Fibroblast of villous mesenchyme (primary cell): Measurements from ENCODE around the gene C14orf119. TPM values are rescaled to one million over a fixed set of nuclear protein-coding genes. Genes with fewer than 3 reads are reported as not detected.

Experiments
- DNase-seq: peaks from one replicate; pipeline ENCODE4 v3.0.0-alpha.2; 2010; ENCODE audit warnings: low read depth
- H3K4me3 ChIP-seq: 2 replicates; pipeline ENCODE4 v1.5.1; 2011; ENCODE audit warnings: low read depth, mild to moderate bottlenecking, low read length
- CTCF ChIP-seq: IDR thresholded peaks from 2 replicates; pipeline ENCODE4 v1.5.1; 2012; ENCODE audit warnings: low read depth, mild to moderate bottlenecking, low read length; ENCODE audit not compliant: insufficient read depth
- total RNA-seq: library from RNA; depleted of rRNA; stranded (reverse); fragments of >200 nt; gene quantifications from 2 replicates; pipeline ENCODE4 v1.2.3, GENCODE V29; 2012

The C14orf119 gene
- total RNA-seq, 1 donor = 66.1 TPM

- no peak overlapping the region for H3K4me3 ChIP-seq
- DNase-seq = no peak
- TF ChIP-seq CTCF = no peak
These were observed 48.6 kb downstream of the C14orf119 start for GRCh38 chr14:23143911-23144310.

- TF ChIP-seq CTCF = no peak
- no peak overlapping the region for H3K4me3 ChIP-seq
- DNase-seq = peak; percentile 56
These were observed 50.6 kb downstream of the C14orf119 start for GRCh38 chr14:23145794-23146350.

GRCh38 chr14:23146351-23146910, 51.1 kb downstream of the C14orf119 start:
- H3K4me3 ChIP-seq = no peak overlapping the region
- TF ChIP-seq CTCF = no peak
- DNase-seq = no peak

GRCh38 chr14:23146980-23147379, 51.7 kb downstream of the C14orf119 start:
- H3K4me3 ChIP-seq = no peak overlapping the region
- TF ChIP-seq CTCF = no peak
- no peak for DNase-seq

GRCh38 chr14:23147676-23148075, 52.4 kb downstream of the C14orf119 start:
- no peak for TF ChIP-seq CTCF
- DNase-seq = no peak
- H3K4me3 ChIP-seq = no peak overlapping the region

- no peak for TF ChIP-seq CTCF
- DNase-seq = peak; percentile 66
- H3K4me3 ChIP-seq = no peak overlapping the region
These were observed 53.4 kb downstream of the C14orf119 start for GRCh38 chr14:23148591-23149249.
